Activated CD4-positive, alpha-beta T cell treated with anti-CD3 and anti-CD28 coated beads, Interleukin-2, amount 10 ng/mL, durations not matched to agents 24 days and 14 days (primary cell): Measurements from ENCODE around the gene DUOXA2. TPM values are rescaled to one million over a fixed set of nuclear protein-coding genes. Genes with fewer than 3 reads are reported as not detected.
A peak's percentile ranks its signal among the peaks of the same experiment; 100 is the strongest.
"Not testable (repeated sequence)": the region's sequence is repeated elsewhere in the genome, so short reads cannot be mapped to it uniquely, and the experiment has no call there.

Source experiments
- DNase-seq: peaks from one replicate; pipeline ENCODE4 v3.0.0; 2022
- H3K27ac Mint-ChIP-seq: one replicate; pipeline ENCODE4 v1.8.0; 2022; ENCODE audit warnings: mild to moderate bottlenecking, mixed read lengths
- H3K27me3 Mint-ChIP-seq: one replicate; pipeline ENCODE4 v1.8.0; 2022; ENCODE audit warnings: mixed read lengths
- H3K36me3 Mint-ChIP-seq: one replicate; pipeline ENCODE4 v1.8.0; 2022; ENCODE audit warnings: low read depth, mild to moderate bottlenecking, mixed read lengths
- H3K4me1 Mint-ChIP-seq: one replicate; pipeline ENCODE4 v1.8.0; 2021; ENCODE audit warnings: mixed read lengths
- H3K4me3 Mint-ChIP-seq: one replicate; pipeline ENCODE4 v1.8.0; 2022; ENCODE audit warnings: mild to moderate bottlenecking, moderate library complexity, mixed read lengths
- H3K9me3 Mint-ChIP-seq: one replicate; pipeline ENCODE4 v1.8.0; 2021; ENCODE audit warnings: mixed read lengths
- intact Hi-C: fragments of 100-400 bp; cut with micrococcal nuclease; formaldehyde crosslinking; loops from one replicate; pipeline ENCODE4 v1.15.1; 2023
- total RNA-seq: library from RNA; stranded (reverse); gene quantifications from 2 replicates; pipeline ENCODE4 v1.2.3, GENCODE V29; 2022

The DUOXA2 gene
- total RNA-seq, result not detected in 2 replicates

GRCh38 chr15:45114076-45114750, at the start of gene DUOXA2, which contains the start of gene DUOX2:
TSS of gene DUOXA2 (plus strand) at chr15:45114326. CDS start at chr15:45114606, 280 bp downstream.
TSS of gene DUOX2 (minus strand) at chr15:45114172. CDS start at chr15:45113411, 761 bp downstream.
- H3K36me3 Mint-ChIP-seq, result no peaks in the 10 kb centered on the region
- intact Hi-C loops, result no loop called here
- no peak within 1 kb of the TSS for H3K4me3 Mint-ChIP-seq
- peaks cover 80% of the 10 kb centered on the region for H3K27me3 Mint-ChIP-seq
- DNase-seq, result peak; percentile 59
- H3K9me3 Mint-ChIP-seq, result no peaks in the 10 kb centered on the region
- H3K27ac Mint-ChIP-seq, result no peak within 1 kb of the TSS
- H3K4me1 Mint-ChIP-seq, result peaks cover 24% of the 10 kb centered on the region

- peaks cover 17% of the 10 kb centered on the region for H3K36me3 Mint-ChIP-seq
- no peak overlapping the region for H3K27ac Mint-ChIP-seq
- no peaks in the 10 kb centered on the region for H3K9me3 Mint-ChIP-seq
- H3K4me3 Mint-ChIP-seq, result no peak overlapping the region
- peaks cover 18% of the 10 kb centered on the region for H3K4me1 Mint-ChIP-seq
- intact Hi-C loops, result no loop called here
- H3K27me3 Mint-ChIP-seq, result no peaks in the 10 kb centered on the region
- DNase-seq, result no peak
These were observed 49.7 kb upstream of the DUOXA2 start for GRCh38 chr15:45064386-45064785.

- H3K4me3 Mint-ChIP-seq, H3K27me3 Mint-ChIP-seq, H3K36me3 Mint-ChIP-seq, H3K27ac Mint-ChIP-seq, intact Hi-C loops, H3K9me3 Mint-ChIP-seq, H3K4me1 Mint-ChIP-seq, DNase-seq: not testable (repeated sequence)
These were observed 44.2 kb upstream of the DUOXA2 start for GRCh38 chr15:45069942-45070360.

GRCh38 chr15:45073602-45074001, 40.5 kb upstream of the DUOXA2 start:
- H3K27me3 Mint-ChIP-seq, intact Hi-C loops, DNase-seq, H3K27ac Mint-ChIP-seq, H3K4me1 Mint-ChIP-seq, H3K36me3 Mint-ChIP-seq, H3K9me3 Mint-ChIP-seq, H3K4me3 Mint-ChIP-seq: not testable (repeated sequence)

GRCh38 chr15:45075440-45076320, 38.4 kb upstream of the DUOXA2 start:
- H3K4me1 Mint-ChIP-seq, H3K36me3 Mint-ChIP-seq, H3K27ac Mint-ChIP-seq, intact Hi-C loops, H3K9me3 Mint-ChIP-seq, H3K4me3 Mint-ChIP-seq, H3K27me3 Mint-ChIP-seq, DNase-seq: not testable (repeated sequence)

GRCh38 chr15:45077391-45077790, 36.7 kb upstream of the DUOXA2 start:
- H3K4me3 Mint-ChIP-seq, intact Hi-C loops, H3K27me3 Mint-ChIP-seq, H3K9me3 Mint-ChIP-seq, DNase-seq, H3K27ac Mint-ChIP-seq, H3K4me1 Mint-ChIP-seq, H3K36me3 Mint-ChIP-seq: not testable (repeated sequence)

GRCh38 chr15:45079201-45079600, 34.9 kb upstream of the DUOXA2 start:
- H3K9me3 Mint-ChIP-seq, H3K27me3 Mint-ChIP-seq, H3K27ac Mint-ChIP-seq, H3K4me1 Mint-ChIP-seq, H3K4me3 Mint-ChIP-seq, intact Hi-C loops, DNase-seq, H3K36me3 Mint-ChIP-seq: not testable (repeated sequence)

GRCh38 chr15:45079628-45080246, 34.4 kb upstream of the DUOXA2 start:
- H3K36me3 Mint-ChIP-seq, H3K4me1 Mint-ChIP-seq, H3K27ac Mint-ChIP-seq, H3K4me3 Mint-ChIP-seq, DNase-seq, H3K9me3 Mint-ChIP-seq, intact Hi-C loops: not testable (repeated sequence)
- peaks cover 10% of the 10 kb centered on the region for H3K27me3 Mint-ChIP-seq

- peaks cover 12% of the 10 kb centered on the region for H3K27me3 Mint-ChIP-seq
- H3K4me3 Mint-ChIP-seq, H3K4me1 Mint-ChIP-seq, H3K36me3 Mint-ChIP-seq, intact Hi-C loops, H3K27ac Mint-ChIP-seq, H3K9me3 Mint-ChIP-seq, DNase-seq: not testable (repeated sequence)
These were observed 33.5 kb upstream of the DUOXA2 start for GRCh38 chr15:45080593-45080992.

- H3K4me3 Mint-ChIP-seq, H3K9me3 Mint-ChIP-seq, H3K36me3 Mint-ChIP-seq, DNase-seq, H3K27ac Mint-ChIP-seq, intact Hi-C loops, H3K4me1 Mint-ChIP-seq: not testable (repeated sequence)
- H3K27me3 Mint-ChIP-seq, result peaks cover 16% of the 10 kb centered on the region
These were observed 31.7 kb upstream of the DUOXA2 start for GRCh38 chr15:45082412-45082811.

GRCh38 chr15:45083223-45083622, 30.9 kb upstream of the DUOXA2 start:
- no peaks in the 10 kb centered on the region for H3K4me1 Mint-ChIP-seq
- H3K4me3 Mint-ChIP-seq, result no peak overlapping the region
- peaks cover 17% of the 10 kb centered on the region for H3K27me3 Mint-ChIP-seq
- no peaks in the 10 kb centered on the region for H3K36me3 Mint-ChIP-seq
- H3K9me3 Mint-ChIP-seq, result no peaks in the 10 kb centered on the region
- H3K27ac Mint-ChIP-seq, result no peak overlapping the region
- no peak for DNase-seq
- intact Hi-C loops, result no loop called here

- Mint-ChIP-seq H3K4me3 (no peak overlapping the region), H3K4me1 (no peaks in the 10 kb centered on the region), H3K27ac (no peak overlapping the region), H3K36me3 (no peaks in the 10 kb centered on the region), H3K9me3 (no peaks in the 10 kb centered on the region), H3K27me3 (peaks cover 22% of the 10 kb centered on the region)
- no peak for DNase-seq
- intact Hi-C loops, result no loop called here
These were observed 30.0 kb upstream of the DUOXA2 start for GRCh38 chr15:45084163-45084562.

GRCh38 chr15:45087513-45087912, 26.6 kb upstream of the DUOXA2 start:
- Mint-ChIP-seq H3K4me1 (no peaks in the 10 kb centered on the region), H3K27ac (no peak overlapping the region), H3K27me3 (peaks cover 37% of the 10 kb centered on the region), H3K4me3 (no peak overlapping the region), H3K36me3 (no peaks in the 10 kb centered on the region), H3K9me3 (no peaks in the 10 kb centered on the region)
- intact Hi-C loops, result no loop called here
- no peak for DNase-seq
